HG03103 (cell line): ENCODE results near the gene NFU1.
"Not testable (repeated sequence)": the region's sequence is repeated elsewhere in the genome, so short reads cannot be mapped to it uniquely, and the experiment has no call there.

ENCODE experiments used
- ATAC-seq: cut with Tn5 transposase; IDR thresholded peaks from one replicate; pipeline ENCODE4 v1.9.1; 2021; ENCODE audit warnings: low read depth; ENCODE audit not compliant: unreplicated experiment

Gene NFU1

GRCh38 chr2:69452687-69453086 lies 15.5 kb upstream of the NFU1 start:
- no peak for ATAC-seq

- ATAC-seq = no peak
These were observed 13.6 kb upstream of the NFU1 start for GRCh38 chr2:69450735-69451416.

GRCh38 chr2:69449906-69450305 lies 12.7 kb upstream of the NFU1 start:
- ATAC-seq = no peak

- ATAC-seq = not testable (repeated sequence)
These were observed 6.4 kb upstream of the NFU1 start for GRCh38 chr2:69443673-69444072.

GRCh38 chr2:69439499-69439898 lies 2.3 kb upstream of the NFU1 start:
- ATAC-seq = not testable (repeated sequence)

- ATAC-seq = no peak
These were observed 1.3 kb upstream of the NFU1 start for GRCh38 chr2:69438580-69438979.

- no peak for ATAC-seq
These were observed 518 bp upstream of the NFU1 start for GRCh38 chr2:69437751-69438154.

GRCh38 chr2:69436596-69436937 lies 668 bp downstream of the NFU1 start:
- ATAC-seq = peak; percentile 5

GRCh38 chr2:69434753-69435152 lies 2.5 kb downstream of the NFU1 start:
- ATAC-seq = no peak

- ATAC-seq = no peak
These were observed 7.6 kb downstream of the NFU1 start for GRCh38 chr2:69429491-69430183.

- no peak for ATAC-seq
These were observed 8.3 kb downstream of the NFU1 start for GRCh38 chr2:69428981-69429380.

- ATAC-seq = no peak
These were observed 12.8 kb downstream of the NFU1 start for GRCh38 chr2:69424419-69424818.

- ATAC-seq = no peak
These were observed 15.0 kb downstream of the NFU1 start for GRCh38 chr2:69422198-69422597.

GRCh38 chr2:69419111-69419510 lies 18.1 kb downstream of the NFU1 start:
- ATAC-seq = not testable (repeated sequence)

GRCh38 chr2:69416147-69416546 lies 21.1 kb downstream of the NFU1 start:
- ATAC-seq = no peak

GRCh38 chr2:69411120-69411519 lies 26.1 kb downstream of the NFU1 start:
- no peak for ATAC-seq

GRCh38 chr2:69405306-69405705 lies 31.9 kb downstream of the NFU1 start:
- ATAC-seq = no peak

- no peak for ATAC-seq
These were observed 37.1 kb downstream of the NFU1 start for GRCh38 chr2:69400121-69400520.

GRCh38 chr2:69397234-69397633 lies 40.0 kb downstream of the NFU1 start:
- no peak for ATAC-seq

GRCh38 chr2:69395866-69396265 lies 41.4 kb downstream of the NFU1 start:
- ATAC-seq = no peak

- no peak for ATAC-seq
These were observed 43.3 kb downstream of the NFU1 start for GRCh38 chr2:69393963-69394362.

GRCh38 chr2:69390471-69390870 lies 46.8 kb downstream of the NFU1 start:
- no peak for ATAC-seq
